HepG2 (cell line): ENCODE results near the gene PPP1R1A. TPM values are rescaled to one million over a fixed set of nuclear protein-coding genes. Genes with fewer than 3 reads are reported as not detected.

Experiments used
- ATAC-seq: fragments of 200-7000 bp; cut with Tn5 transposase; 3 replicates; pipeline ENCODE4 v1.9.1; 2020; ENCODE audit warnings: mild to moderate bottlenecking, moderate library complexity
- BruUV-seq: library from RNA; stranded (reverse); fragments of 400-500 nt; replicated peaks from 2 replicates; lab custom pipeline; 2021; lab: Mats Ljungman, UMichigan
- CTCF ChIA-PET: fragments of 300-600 bp; formaldehyde crosslinking; extraction: SDS; loops from one replicate; lab custom pipeline; 2021; ENCODE audit warnings: low total read pairs, inconsistent platforms, low intra/inter-chr PET ratio; lab: Yijun Ruan, JAX
- POLR2A ChIA-PET: fragments of 350-600 bp; sonication (Branson Sonifier 250); formaldehyde crosslinking; loops from one replicate; lab custom pipeline; 2020; ENCODE audit warnings: antibody characterized with exemption, inconsistent platforms; lab: Yijun Ruan, JAX
- DNase-seq: peaks from one replicate; pipeline ENCODE4 v3.0.0-alpha.2; 2015; ENCODE audit warnings: low spot score
- FAIRE-seq: peaks from 3 replicates; lab custom pipeline; 2011; peaks lifted over from hg19 to GRCh38; lab: Jason Lieb, UNC
- H2AFZ ChIP-seq: one replicate; pipeline ENCODE4 v1.6.1; 2011; ENCODE audit warnings: low read length, inconsistent platforms
- H3K27ac ChIP-seq: fragments of 300-600 bp; 3 replicates; pipeline ENCODE4 v1.8.0; 2011; ENCODE audit warnings: mixed run types, mild to moderate bottlenecking, mixed read lengths, low read length, inconsistent platforms; ENCODE audit not compliant: insufficient read depth; ENCODE audit errors: extremely low read length
- H3K27me3 ChIP-seq, 2 experiments: fragments of 200-600 bp in 1 of 2; 2 replicates in 1 of 2; 3 replicates in 1 of 2; pipeline versions ENCODE4 v1.6.0 to v1.8.0; 2011; ENCODE audit warnings: low read length in 2 of 2, mild to moderate bottlenecking in 2 of 2, moderate library complexity in 2 of 2, inconsistent platforms in 1 of 2; ENCODE audit not compliant: insufficient read depth in 2 of 2, control insufficient read depth in 1 of 2
- H3K36me3 ChIP-seq, 2 experiments: fragments of 200-600 bp in 1 of 2; replicated peaks in 1 of 2; 2 replicates in 1 of 2; 3 replicates in 1 of 2; pipeline versions ENCODE4 v1.5.1 to v1.8.0; 2011; ENCODE audit warnings: low read length in 2 of 2, inconsistent platforms in 1 of 2; ENCODE audit not compliant: insufficient read depth in 2 of 2, control insufficient read depth in 1 of 2
- H3K4me1 ChIP-seq: 2 replicates; pipeline ENCODE4 v1.5.1; 2012; ENCODE audit warnings: low read length, inconsistent platforms; ENCODE audit not compliant: insufficient read depth
- H3K4me2 ChIP-seq: 2 replicates; pipeline ENCODE4 v1.6.0; 2011; ENCODE audit warnings: low read depth, low read length, inconsistent platforms
- H3K4me3 ChIP-seq, 3 experiments: fragments of 200-600 bp in 1 of 3; sonication (generic), shearing (Covaris generic) in 1 of 3; replicated peaks in 1 of 3; 2 replicates each; pipeline ENCODE4 v1.5.1; 2011 to 2016; ENCODE audit warnings: low read length in 3 of 3, inconsistent platforms in 2 of 3, low read depth in 2 of 3, mild to moderate bottlenecking in 2 of 3, control low read depth in 1 of 3, mixed read lengths in 1 of 3; ENCODE audit not compliant: insufficient read depth in 1 of 3
- H3K79me2 ChIP-seq: one replicate; pipeline ENCODE4 v1.6.1; 2011; ENCODE audit warnings: low read length, inconsistent platforms; ENCODE audit not compliant: insufficient read depth
- H3K9ac ChIP-seq: 2 replicates; pipeline ENCODE4 v1.6.0; 2011; ENCODE audit warnings: mild to moderate bottlenecking, low read depth, low read length, inconsistent platforms; ENCODE audit not compliant: insufficient read depth
- H3K9me3 ChIP-seq: 2 replicates; pipeline ENCODE4 v1.5.1; 2012; ENCODE audit warnings: mild to moderate bottlenecking, low read length
- H4K20me1 ChIP-seq: 2 replicates; pipeline ENCODE4 v1.6.0; 2011; ENCODE audit warnings: inconsistent platforms, mild to moderate bottlenecking, low read length, moderate library complexity; ENCODE audit not compliant: insufficient read depth
- HNRNPH1 ChIP-seq: fragments of 200-400 bp; formaldehyde crosslinking; optimal IDR thresholded peaks from 2 replicates; pipeline ENCODE3; 2017; ENCODE audit warnings: mild to moderate bottlenecking, low read depth, low read length
- MZF1 ChIP-seq: sonication (generic); formaldehyde crosslinking; IDR thresholded peaks from 2 replicates; pipeline ENCODE4 v1.8.1; 2023; ENCODE audit warnings: mild to moderate bottlenecking, missing genetic modification reagents, borderline replicate concordance
- POLR2A ChIP-seq, 2 experiments: IDR thresholded peaks; 2 replicates each; pipeline ENCODE4 v1.6.1; 2011; ENCODE audit warnings: low read depth in 2 of 2, low read length in 2 of 2, mild to moderate bottlenecking in 1 of 2, moderate library complexity in 1 of 2; ENCODE audit not compliant: insufficient read depth in 1 of 2
- PRMT3 ChIP-seq: sonication (generic); formaldehyde crosslinking; IDR thresholded peaks from 2 replicates; pipeline ENCODE4 v1.8.1; 2022; ENCODE audit warnings: low read depth, mild to moderate bottlenecking, moderate library complexity, missing genetic modification reagents, borderline replicate concordance
- SP2 ChIP-seq: sonication (generic); formaldehyde crosslinking; IDR thresholded peaks from 2 replicates; pipeline ENCODE4 v1.5.1; 2020; ENCODE audit warnings: mild to moderate bottlenecking, missing genetic modification reagents
- TCF7 ChIP-seq: sonication (generic); IDR thresholded peaks from 2 replicates; pipeline ENCODE4 v1.6.1; 2016; ENCODE audit warnings: antibody characterized with exemption, low read depth
- ZNF333 ChIP-seq: sonication (generic); formaldehyde crosslinking; IDR thresholded peaks from 2 replicates; pipeline ENCODE4 v1.4.0; 2020; ENCODE audit warnings: mild to moderate bottlenecking, missing genetic modification reagents, borderline replicate concordance
- ZNF75D ChIP-seq: sonication (generic); formaldehyde crosslinking; IDR thresholded peaks from 2 replicates; pipeline ENCODE4 v1.8.1; 2023; ENCODE audit warnings: missing genetic modification reagents, mild to moderate bottlenecking, borderline replicate concordance
- ZSCAN21 ChIP-seq: sonication (generic); formaldehyde crosslinking; IDR thresholded peaks from 2 replicates; pipeline ENCODE4 v1.8.0; 2022; ENCODE audit warnings: mild to moderate bottlenecking, missing genetic modification reagents, moderate library complexity, borderline replicate concordance
- WGBS: methylation state at CpG from one replicate; pipeline ENCODE4 v1.1.6; 2017; ENCODE audit warnings: low lambda C conversion rate; 5-methylcytosine and 5-hydroxymethylcytosine counted together
- in situ Hi-C: cut with HindIII; loops from 2 replicates; pipeline ENCODE4 v1.10.0; 2017; ENCODE audit warnings: low pct_unique_long_range_greater_than_20kb; ENCODE audit not compliant: extremely low pct_ligation_motif_present
- intact Hi-C: fragments of 100-400 bp; cut with micrococcal nuclease; formaldehyde crosslinking; loops from one replicate; pipeline ENCODE4 v1.10.0; 2022; ENCODE audit not compliant: unreplicated experiment
- polyA plus RNA-seq, 8 experiments: library from polyadenylated mRNA; depleted of rRNA in 3 of 8; stranded (reverse) in 7 of 8; unstranded in 1 of 8; fragments of >200 nt; fragmentation: Illumina TruSeq in 4 of 8; extraction: Trizol in 4 of 8; gene quantifications; 2 replicates each; pipeline versions ENCODE4 v1.2.1 to v1.2.3, GENCODE V29; 2011 to 2016; ENCODE audit warnings: low read depth in 4 of 8, missing spikeins in 1 of 8, mixed read lengths in 1 of 8; ENCODE audit not compliant: insufficient read depth in 1 of 8
- total RNA-seq, 5 experiments: library from RNA; depleted of rRNA; stranded (reverse); fragments of >200 nt; fragmentation: Illumina TruSeq; extraction: Trizol; gene quantifications; 2 replicates each; pipeline ENCODE4 v1.2.3, GENCODE V29; 2016; ENCODE audit warnings: low read depth in 1 of 5
- TF ChIP-seq, protein P1 (sequence below), 2 experiments: sonication (generic) in 1 of 2; formaldehyde crosslinking in 1 of 2; IDR thresholded peaks; 2 replicates each; pipeline versions ENCODE4 v1.6.1 to v1.9.0; 2014 to 2022; ENCODE audit warnings: antibody characterized with exemption in 1 of 2, borderline replicate concordance in 1 of 2, inconsistent platforms in 1 of 2, low read depth in 1 of 2, missing genetic modification reagents in 1 of 2

Gene PPP1R1A
- total and polyA plus RNA-seq, 2 of the 13 experiments (the other 11 are each of a cell fraction or from before 2014, with no cell fraction given) = 0.20 TPM; not detected in 1

DNA sequence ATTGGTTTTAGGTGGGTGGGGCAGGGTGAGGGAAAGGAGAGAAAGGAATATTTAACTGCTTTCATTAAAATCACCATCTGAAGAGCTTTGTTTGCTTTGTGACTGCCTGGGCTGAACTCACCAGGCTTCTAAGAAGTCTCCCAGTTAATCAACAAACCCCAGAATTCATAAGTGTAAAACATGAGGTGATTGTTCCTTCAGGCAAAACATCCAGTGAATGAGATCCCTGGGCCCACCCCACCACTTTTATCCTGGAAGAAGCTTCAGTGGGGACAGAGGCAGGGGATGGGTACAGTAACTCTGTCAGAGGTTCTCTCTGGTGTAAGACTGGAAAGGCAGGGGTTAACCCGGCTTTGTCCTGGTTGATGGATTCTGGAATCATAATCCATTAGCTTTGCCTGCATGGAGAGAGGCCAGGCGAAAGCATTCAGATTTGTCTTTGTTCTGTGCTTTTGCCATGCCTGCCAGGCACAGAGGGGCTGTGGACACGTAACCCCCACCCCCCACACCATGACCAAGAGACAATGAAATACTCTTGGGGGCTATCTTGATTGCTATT lies 22.4 kb downstream of the PPP1R1A start:
- CTCF ChIA-PET = no interaction called here
- 20% methylated on average over 3 of the region's 3 CpGs for WGBS
- H3K4me3 ChIP-seq = no peak overlapping the region

DNA sequence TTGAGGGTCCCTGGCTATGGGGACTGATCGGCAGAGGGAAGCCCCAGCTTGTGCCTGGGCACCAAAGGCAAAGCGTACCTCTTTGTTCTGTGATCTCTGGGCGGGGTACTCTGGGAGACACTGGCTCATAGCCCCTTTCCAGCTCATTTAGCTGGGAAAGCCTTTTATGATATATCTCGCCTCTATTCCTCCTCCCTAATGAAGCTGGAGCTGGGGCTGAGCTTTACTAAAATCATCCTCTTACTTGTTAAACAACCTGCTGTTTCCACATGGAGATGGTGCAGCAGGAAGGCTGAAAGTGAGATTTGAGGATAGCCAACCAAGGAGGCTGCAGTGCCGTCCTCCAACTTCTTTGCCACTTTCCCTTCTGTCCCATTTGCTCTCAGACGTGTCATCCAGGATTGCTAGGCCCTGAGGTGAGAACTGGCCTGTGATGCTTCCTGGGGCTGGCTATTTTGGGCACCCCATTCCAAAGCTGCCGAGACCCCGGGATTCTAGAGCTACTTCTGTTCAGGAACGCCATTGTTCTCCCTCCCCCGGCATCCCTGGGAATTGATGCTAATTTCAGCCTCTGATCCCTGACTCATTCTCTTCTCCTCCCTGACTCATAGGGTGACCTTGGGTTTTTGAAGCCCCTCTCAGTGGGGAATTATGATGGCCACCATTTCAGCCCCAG lies 23.0 kb downstream of the PPP1R1A start:
- ATAC-seq = no peak
- 4% methylated on average over 9 of the region's 10 CpGs for WGBS
- POLR2A ChIA-PET = no interaction called here
- TF ChIP-seq POLR2A (IDR thresholded peaks at IDR 0.05; ENCODE audit: insufficient read depth in 1 of 2, low read depth in 2 of 2, low read length in 2 of 2) = no peak
- no peak for TF ChIP-seq ZNF75D
- no peak for TF ChIP-seq SP2 (CRISPR knock-in tag)
- TF ChIP-seq PRMT3 (CRISPR knock-in tag) = no peak
- TF ChIP-seq HNRNPH1 = no peak
- no peak for TF ChIP-seq ZNF333
- TF ChIP-seq, protein P1, sequence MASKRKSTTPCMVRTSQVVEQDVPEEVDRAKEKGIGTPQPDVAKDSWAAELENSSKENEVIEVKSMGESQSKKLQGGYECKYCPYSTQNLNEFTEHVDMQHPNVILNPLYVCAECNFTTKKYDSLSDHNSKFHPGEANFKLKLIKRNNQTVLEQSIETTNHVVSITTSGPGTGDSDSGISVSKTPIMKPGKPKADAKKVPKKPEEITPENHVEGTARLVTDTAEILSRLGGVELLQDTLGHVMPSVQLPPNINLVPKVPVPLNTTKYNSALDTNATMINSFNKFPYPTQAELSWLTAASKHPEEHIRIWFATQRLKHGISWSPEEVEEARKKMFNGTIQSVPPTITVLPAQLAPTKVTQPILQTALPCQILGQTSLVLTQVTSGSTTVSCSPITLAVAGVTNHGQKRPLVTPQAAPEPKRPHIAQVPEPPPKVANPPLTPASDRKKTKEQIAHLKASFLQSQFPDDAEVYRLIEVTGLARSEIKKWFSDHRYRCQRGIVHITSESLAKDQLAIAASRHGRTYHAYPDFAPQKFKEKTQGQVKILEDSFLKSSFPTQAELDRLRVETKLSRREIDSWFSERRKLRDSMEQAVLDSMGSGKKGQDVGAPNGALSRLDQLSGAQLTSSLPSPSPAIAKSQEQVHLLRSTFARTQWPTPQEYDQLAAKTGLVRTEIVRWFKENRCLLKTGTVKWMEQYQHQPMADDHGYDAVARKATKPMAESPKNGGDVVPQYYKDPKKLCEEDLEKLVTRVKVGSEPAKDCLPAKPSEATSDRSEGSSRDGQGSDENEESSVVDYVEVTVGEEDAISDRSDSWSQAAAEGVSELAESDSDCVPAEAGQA (IDR thresholded peaks at IDR 0.05; ENCODE audit: low read depth) = no peak
- TF ChIP-seq, protein P1 (CRISPR knock-in tag; IDR thresholded peaks at IDR 0.05; ENCODE audit: borderline replicate concordance) = no peak

More for the DNA sequence above, 22.4 kb downstream of the PPP1R1A start:
- intact Hi-C loops (no loop called here), in situ Hi-C loops (no loop called here)
- Histone ChIP-seq H3K27ac (no peak overlapping the region), H3K27me3 (peaks cover 2 to 35% of the 10 kb centered on the region in 2 experiments; a peak in 3 of 5 replicates), H3K4me2 (no peak overlapping the region), H3K9ac (no peak overlapping the region), H3K9me3 (no peaks in the 10 kb centered on the region), H2AFZ (no peak overlapping the region), H4K20me1 (no peaks in the 10 kb centered on the region), H3K36me3 (no peaks in the 10 kb centered on the region), H3K79me2 (no peaks in the 10 kb centered on the region), H3K4me1 (no peaks in the 10 kb centered on the region)
- BruUV-seq = no TSS peak
- FAIRE-seq = no peak
- POLR2A ChIA-PET = no interaction called here
- no peak for DNase-seq
- ATAC-seq = no peak
- TF ChIP-seq MZF1 (no peak), ZSCAN21 (CRISPR knock-in tag) (no peak), TCF7 (no peak)
- TF ChIP-seq, all 625 proteins: peak for 0

More for the DNA sequence above, 23.0 kb downstream of the PPP1R1A start:
- Histone ChIP-seq H3K4me1 (no peaks in the 10 kb centered on the region), H2AFZ (no peak overlapping the region), H3K27me3 (peaks cover 3 to 36% of the 10 kb centered on the region in 2 experiments; a peak in 4 of 5 replicates), H3K9me3 (no peaks in the 10 kb centered on the region), H3K27ac (no peak overlapping the region), H3K4me2 (no peak overlapping the region), H4K20me1 (no peaks in the 10 kb centered on the region), H3K4me3 (no peak overlapping the region), H3K79me2 (no peaks in the 10 kb centered on the region), H3K36me3 (no peaks in the 10 kb centered on the region), H3K9ac (no peak overlapping the region)
- DNase-seq (no peak), FAIRE-seq (no peak)
- in situ Hi-C loops (no loop called here), intact Hi-C loops (no loop called here)
- CTCF ChIA-PET = no interaction called here
- BruUV-seq = no TSS peak
